Cardiac muscle cell (in vitro differentiated cells and primary cell): ENCODE measurements around the gene MUC20. TPM values are rescaled to one million over a fixed set of nuclear protein-coding genes. Genes with fewer than 3 reads are reported as not detected.
"Not testable (repeated sequence)": the region's sequence is repeated elsewhere in the genome, so short reads cannot be mapped to it uniquely, and the experiment has no call there.

ENCODE experiments used
- DNase-seq, 2 donors: peaks; one replicate each; pipeline versions ENCODE4 v3.0.0 to v3.0.0-alpha.2; 2010 to 2017; ENCODE audit warnings: low read depth in 1 of 2, low spot score in 1 of 2
- H3K27ac ChIP-seq: fragments of 200-600 bp; sonication (generic); 2 replicates; pipeline ENCODE4 v1.5.1; 2016
- H3K27me3 ChIP-seq: fragments of 200-600 bp; sonication (generic); 2 replicates; pipeline ENCODE4 v1.6.0; 2016; ENCODE audit warnings: control low read depth
- H3K36me3 ChIP-seq: fragments of 200-600 bp; sonication (generic); 2 replicates; pipeline ENCODE4 v1.5.1; 2016; ENCODE audit warnings: control low read depth
- H3K4me1 ChIP-seq: fragments of 200-600 bp; sonication (generic); 2 replicates; pipeline ENCODE4 v1.8.1; 2017; ENCODE audit warnings: low read depth, mild to moderate bottlenecking, mixed run types
- H3K4me3 ChIP-seq: fragments of 200-600 bp; sonication (generic); 2 replicates; pipeline ENCODE4 v1.5.1; 2016; ENCODE audit warnings: mild to moderate bottlenecking
- H3K9me3 ChIP-seq: fragments of 200-600 bp; sonication (generic); 2 replicates; pipeline ENCODE4 v1.5.1; 2017; ENCODE audit warnings: low read depth, mild to moderate bottlenecking, control low read depth
- CTCF ChIP-seq: IDR thresholded peaks from 2 replicates; pipeline ENCODE4 v1.5.1; 2012; ENCODE audit warnings: low read depth, mild to moderate bottlenecking, low read length
- polyA plus RNA-seq: library from polyadenylated mRNA; unstranded; fragments of >200 nt; fragmentation: Nextera tagmentation; extraction: Ambion mirVana; gene quantifications from 2 replicates; pipeline ENCODE4 v1.2.1, GENCODE V29; 2016
- total RNA-seq: library from RNA; depleted of rRNA; stranded (reverse); fragments of >200 nt; gene quantifications from 2 replicates; pipeline ENCODE4 v1.2.3, GENCODE V29; 2016

Gene MUC20
- total and polyA plus RNA-seq, 2 experiments from 2014 or later = 5.5 to 8.7 TPM

DNA sequence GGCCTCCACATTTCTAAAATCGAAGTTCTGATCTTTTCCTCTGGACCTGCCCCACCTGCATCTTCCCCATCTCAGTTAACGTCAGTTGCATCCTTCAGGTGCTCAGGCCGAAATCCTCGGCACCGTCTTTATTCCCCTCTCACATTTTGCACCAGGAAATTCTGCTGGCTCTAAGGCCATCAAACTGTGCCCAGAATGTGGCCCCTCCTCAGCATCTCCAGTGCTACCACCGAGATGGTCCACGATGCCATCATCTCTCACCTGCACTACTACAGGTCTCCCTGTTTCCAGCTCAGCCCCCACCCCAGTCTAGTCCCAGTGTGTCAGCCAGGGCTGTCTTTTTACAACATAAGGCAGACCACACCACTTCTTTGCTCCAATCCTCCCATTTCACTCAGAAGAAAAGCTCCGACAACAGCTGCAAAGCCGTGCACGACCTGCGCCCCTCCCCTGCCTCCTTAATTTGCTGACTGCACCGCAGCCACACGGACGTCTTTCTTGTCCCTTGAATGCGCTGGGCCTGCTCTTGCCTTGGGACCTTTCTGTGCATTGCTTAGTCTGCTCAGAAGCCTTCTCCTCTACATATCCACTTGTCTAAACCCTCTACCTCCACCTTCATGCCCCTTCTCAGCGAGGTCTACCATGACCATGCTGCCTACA is 14.4 kb downstream of the MUC20 start:
- no peaks in the 10 kb centered on the region for H3K4me1 ChIP-seq
- H3K27ac ChIP-seq = no peak overlapping the region
- TF ChIP-seq CTCF = no peak
- H3K9me3 ChIP-seq = no peaks in the 10 kb centered on the region
- H3K27me3 ChIP-seq = no peaks in the 10 kb centered on the region
- no peaks in the 10 kb centered on the region for H3K36me3 ChIP-seq
- H3K4me3 ChIP-seq = no peak overlapping the region
- no peak for DNase-seq

- Histone ChIP-seq H3K27me3 (no peaks in the 10 kb centered on the region), H3K4me3 (no peak overlapping the region), H3K27ac (no peak overlapping the region), H3K4me1 (no peaks in the 10 kb centered on the region), H3K36me3 (no peaks in the 10 kb centered on the region), H3K9me3 (no peaks in the 10 kb centered on the region)
- no peak for TF ChIP-seq CTCF
- DNase-seq = no peak
Measured at GRCh38 chr3:195736866-195737490, 16.2 kb downstream of the MUC20 start.

- H3K4me1 ChIP-seq, H3K27ac ChIP-seq, DNase-seq, H3K4me3 ChIP-seq, H3K36me3 ChIP-seq, H3K27me3 ChIP-seq, H3K9me3 ChIP-seq: not testable (repeated sequence)
Measured at GRCh38 chr3:195737782-195738181, 17.0 kb downstream of the MUC20 start.

GRCh38 chr3:195738274-195739044 is 17.7 kb downstream of the MUC20 start:
- no peaks in the 10 kb centered on the region for H3K36me3 ChIP-seq
- no peak overlapping the region for H3K27ac ChIP-seq
- no peaks in the 10 kb centered on the region for H3K27me3 ChIP-seq
- no peak for TF ChIP-seq CTCF
- H3K9me3 ChIP-seq = no peaks in the 10 kb centered on the region
- no peak for DNase-seq
- H3K4me1 ChIP-seq = no peaks in the 10 kb centered on the region
- H3K4me3 ChIP-seq = no peak overlapping the region

DNA sequence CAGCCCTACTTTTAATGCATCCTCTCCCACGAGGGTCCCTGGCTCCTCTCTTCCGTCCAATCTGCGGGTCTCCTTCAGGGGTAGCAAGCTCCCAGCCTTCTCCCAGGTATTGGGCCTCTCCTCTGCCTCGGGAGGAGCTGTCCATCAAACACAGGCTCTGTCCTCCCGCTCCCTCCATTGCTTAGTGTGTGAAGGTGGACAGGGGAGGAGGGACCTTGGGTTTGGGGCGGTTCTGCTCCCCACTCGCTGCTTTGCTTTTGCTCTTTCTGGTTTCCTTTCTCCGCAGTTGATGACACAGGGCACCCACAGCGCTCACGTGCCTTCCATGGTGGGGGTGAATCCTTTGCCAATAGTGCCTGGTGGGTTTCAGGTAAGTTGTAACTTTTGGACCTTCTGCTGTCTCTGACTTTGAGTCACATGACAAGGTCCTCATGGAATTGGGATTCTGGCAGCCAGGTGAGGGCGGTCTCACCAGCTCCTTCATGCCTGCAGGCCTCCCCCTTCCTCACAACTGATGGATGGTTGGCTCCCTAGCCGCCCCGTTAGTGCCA is 18.9 kb downstream of the MUC20 start:
- no peak overlapping the region for H3K27ac ChIP-seq
- no peaks in the 10 kb centered on the region for H3K4me1 ChIP-seq
- H3K36me3 ChIP-seq = no peaks in the 10 kb centered on the region
- no peak for TF ChIP-seq CTCF
- H3K4me3 ChIP-seq = no peak overlapping the region
- H3K9me3 ChIP-seq = no peaks in the 10 kb centered on the region
- no peak for DNase-seq
- H3K27me3 ChIP-seq = no peaks in the 10 kb centered on the region
